B cell (primary cell): Measurements from ENCODE around the gene ZNF423. TPM values are rescaled to one million over a fixed set of nuclear protein-coding genes. Genes with fewer than 3 reads are reported as not detected.

Experiments used
- ATAC-seq: fragments of 200-7000 bp; cut with Tn5 transposase; one replicate; pipeline ENCODE4 v1.10.0; 2021; ENCODE audit warnings: low read depth, mild to moderate bottlenecking, moderate number of reproducible peaks, moderate library complexity
- CTCF ChIA-PET: fragments of 350-600 bp; sonication (Branson Sonifier 250); formaldehyde crosslinking; loops from one replicate; lab custom pipeline; 2021; ENCODE audit warnings: antibody characterized with exemption, inconsistent platforms; lab: Charles Lee
- POLR2A ChIA-PET: fragments of 350-600 bp; sonication (Branson Sonifier 250); formaldehyde crosslinking; loops from one replicate; lab custom pipeline; 2021; ENCODE audit warnings: antibody characterized with exemption; lab: Charles Lee
- DNase-seq: peaks from one replicate; pipeline ENCODE4 v3.0.0; 2013
- H2AFZ ChIP-seq: 2 replicates; pipeline ENCODE4 v1.6.1; 2012; ENCODE audit warnings: mild to moderate bottlenecking, low read depth, low read length; ENCODE audit not compliant: insufficient read depth, poor library complexity, severe bottlenecking
- H3K27ac ChIP-seq, 2 donors: 1 replicate in 1 of 2; 2 replicates in 1 of 2; pipeline ENCODE4 v1.5.1; 2012 to 2013; ENCODE audit warnings: low read length in 2 of 2, mild to moderate bottlenecking in 2 of 2, moderate library complexity in 1 of 2
- H3K27me3 ChIP-seq, 4 experiments: fragments of 200-600 bp in 1 of 4; sonication (generic) in 1 of 4; replicated peaks in 1 of 4; 1 replicate in 2 of 4; 2 replicates in 2 of 4; pipeline versions ENCODE4 v1.6.1 to v1.7.0; 2013 to 2016; ENCODE audit warnings: low read length in 3 of 4, mild to moderate bottlenecking in 2 of 4, mixed read lengths in 1 of 4, moderate library complexity in 1 of 4; ENCODE audit not compliant: insufficient read depth in 4 of 4, control insufficient read depth in 3 of 4; ENCODE audit errors: control extremely low read depth in 1 of 4
- H3K36me3 ChIP-seq, 2 experiments: replicated peaks in 1 of 2; 1 replicate in 1 of 2; 2 replicates in 1 of 2; pipeline versions ENCODE4 v1.6.1 to v1.7.1; 2013; ENCODE audit warnings: low read length in 1 of 2; ENCODE audit not compliant: insufficient read depth in 2 of 2, control insufficient read depth in 1 of 2; ENCODE audit errors: control extremely low read depth in 1 of 2, extremely low read depth in 1 of 2
- H3K4me1 ChIP-seq, 2 donors: fragments of 200-600 bp in 1 of 2; sonication (generic) in 1 of 2; 1 replicate in 1 of 2; 2 replicates in 1 of 2; pipeline versions ENCODE4 v1.5.1 to v1.6.1; 2013 to 2017; ENCODE audit warnings: low read length in 2 of 2; ENCODE audit not compliant: control insufficient read depth in 2 of 2, insufficient read depth in 2 of 2
- H3K4me2 ChIP-seq: replicated peaks from 2 replicates; pipeline ENCODE3; 2012; ENCODE audit warnings: mild to moderate bottlenecking, low read depth, low read length; ENCODE audit not compliant: poor library complexity, severe bottlenecking
- H3K4me3 ChIP-seq, 5 experiments: fragments of 200-600 bp in 1 of 5; sonication (generic) in 1 of 5; 1 replicate in 3 of 5; 2 replicates in 2 of 5; pipeline versions ENCODE4 v1.5.1 to v1.7.0; 2011 to 2016; ENCODE audit warnings: low read length in 4 of 5, mild to moderate bottlenecking in 4 of 5, low read depth in 2 of 5, control low read depth in 1 of 5, moderate library complexity in 1 of 5; ENCODE audit not compliant: insufficient read depth in 1 of 5; ENCODE audit errors: control extremely low read depth in 1 of 5, extremely low read depth in 1 of 5
- H3K79me2 ChIP-seq: fragments of 200-600 bp; sonication (generic); one replicate; pipeline ENCODE4 v1.6.0; 2016; ENCODE audit warnings: low read length; ENCODE audit not compliant: control insufficient read depth, insufficient read depth
- H3K9ac ChIP-seq: fragments of 200-600 bp; sonication (generic); 2 replicates; pipeline ENCODE4 v1.6.1; 2017; ENCODE audit warnings: mild to moderate bottlenecking, low read length, moderate library complexity
- H3K9me3 ChIP-seq, 3 donors: one replicate each; pipeline versions ENCODE4 v1.6.1 to v1.7.1; 2013; ENCODE audit warnings: low read length in 2 of 3; ENCODE audit not compliant: control insufficient read depth in 2 of 3, insufficient read depth in 1 of 3; ENCODE audit errors: control extremely low read depth in 1 of 3
- H4K20me1 ChIP-seq: 2 replicates; pipeline ENCODE4 v1.6.0; 2012; ENCODE audit warnings: mild to moderate bottlenecking, low read length; ENCODE audit not compliant: insufficient read depth, control insufficient read depth, poor library complexity, severe bottlenecking
- H3K27ac Mint-ChIP-seq: one replicate; pipeline ENCODE4 v1.8.0; 2021; ENCODE audit warnings: mixed read lengths
- H3K27me3 Mint-ChIP-seq: one replicate; pipeline ENCODE4 v1.8.0; 2021; ENCODE audit warnings: mixed read lengths
- H3K4me1 Mint-ChIP-seq: one replicate; pipeline ENCODE4 v1.8.0; 2021; ENCODE audit warnings: mixed read lengths
- H3K4me3 Mint-ChIP-seq: one replicate; pipeline ENCODE4 v1.8.0; 2021; ENCODE audit warnings: mixed read lengths
- H3K9me3 Mint-ChIP-seq: one replicate; pipeline ENCODE4 v1.8.0; 2022; ENCODE audit warnings: mixed read lengths; ENCODE audit not compliant: insufficient read depth
- CTCF ChIP-seq: fragments of 200-600 bp; IDR thresholded peaks from one replicate; pipeline ENCODE4 v1.8.0; 2022; ENCODE audit warnings: antibody characterized with exemption, mild to moderate bottlenecking
- EZH2 ChIP-seq: IDR thresholded peaks from 2 replicates; pipeline ENCODE4 v1.6.1; 2012; ENCODE audit warnings: borderline replicate concordance, low read depth, mild to moderate bottlenecking, moderate library complexity, low read length; ENCODE audit not compliant: insufficient read depth, poor library complexity, severe bottlenecking
- WGBS: methylation state at CpG from one replicate; pipeline ENCODE4 v1.1.5; 2013; ENCODE audit warnings: missing lambda C conversion rate; ENCODE audit not compliant: insufficient coverage; 5-methylcytosine and 5-hydroxymethylcytosine counted together
- intact Hi-C: fragments of 100-400 bp; cut with micrococcal nuclease; formaldehyde crosslinking; loops from one replicate; pipeline ENCODE4 v1.10.0; 2022
- polyA plus RNA-seq: library from polyadenylated mRNA; depleted of rRNA; stranded (reverse); fragments of >200 nt; gene quantifications from 2 replicates; pipeline ENCODE4 v1.2.3, GENCODE V29; 2012
- total RNA-seq, 2 donors: library from RNA; stranded (reverse); fragments of 120-200 nt in 1 of 2; gene quantifications; 1 replicate in 1 of 2; 2 replicates in 1 of 2; pipeline versions ENCODE4 v1.2.3 to v1.2.4, GENCODE V29; 2013 to 2022

ZNF423 gene
- total and polyA plus RNA-seq, 2 donors (not counting 1 experiment from before 2014, with no cell fraction given) = not detected

GRCh38 chr16:49904348-49905062 lies 48.6 kb upstream of the ZNF423 start:
- WGBS = 93% methylated on average over 7 of the region's 9 CpGs
- no peaks in the 10 kb centered on the region for H3K79me2 ChIP-seq
- no peaks in the 10 kb centered on the region for H3K4me1 ChIP-seq
- Mint-ChIP-seq H3K27ac (no peak overlapping the region), H3K4me1 (no peaks in the 10 kb centered on the region), H3K27me3 (no peaks in the 10 kb centered on the region), H3K9me3 (no peaks in the 10 kb centered on the region), H3K4me3 (no peak overlapping the region)
- H3K36me3 ChIP-seq = no peaks in the 10 kb centered on the region
- H3K4me3 ChIP-seq = no peak overlapping the region
- H3K4me2 ChIP-seq = no peak overlapping the region
- no peak overlapping the region for H2AFZ ChIP-seq
- no peaks in the 10 kb centered on the region for H3K27me3 ChIP-seq
- TF ChIP-seq CTCF (no peak), EZH2 (no peak)
- DNase-seq (no peak), ATAC-seq (no peak)
- no peaks in the 10 kb centered on the region for H3K9me3 ChIP-seq
- no peak overlapping the region for H3K27ac ChIP-seq
- H3K9ac ChIP-seq = no peak overlapping the region
- POLR2A ChIA-PET = no interaction called here
- intact Hi-C loops = no loop called here
- H4K20me1 ChIP-seq = no peaks in the 10 kb centered on the region
- CTCF ChIA-PET = no interaction called here

GRCh38 chr16:49902908-49903307 lies 47.0 kb upstream of the ZNF423 start:
- Mint-ChIP-seq H3K27ac (no peak overlapping the region), H3K4me1 (no peaks in the 10 kb centered on the region), H3K27me3 (peaks cover 4% of the 10 kb centered on the region), H3K9me3 (no peaks in the 10 kb centered on the region), H3K4me3 (no peak overlapping the region)
- WGBS = 100% methylated on average over 2 of the region's 5 CpGs
- DNase-seq = no peak
- no peak overlapping the region for H2AFZ ChIP-seq
- intact Hi-C loops = no loop called here
- no peaks in the 10 kb centered on the region for H4K20me1 ChIP-seq
- ChIA-PET CTCF (no interaction called here), POLR2A (no interaction called here)
- no peaks in the 10 kb centered on the region for H3K9me3 ChIP-seq
- H3K4me2 ChIP-seq = no peak overlapping the region
- no peak overlapping the region for H3K27ac ChIP-seq
- H3K36me3 ChIP-seq = no peaks in the 10 kb centered on the region
- ATAC-seq = no peak
- no peaks in the 10 kb centered on the region for H3K79me2 ChIP-seq
- no peak overlapping the region for H3K4me3 ChIP-seq
- no peaks in the 10 kb centered on the region for H3K4me1 ChIP-seq
- no peak overlapping the region for H3K9ac ChIP-seq
- H3K27me3 ChIP-seq = no peaks in the 10 kb centered on the region
- TF ChIP-seq EZH2 (no peak), CTCF (no peak)
